HG02852 (cell line): ENCODE results near the gene GAB2.
"Not testable (repeated sequence)": the region's sequence is repeated elsewhere in the genome, so short reads cannot be mapped to it uniquely, and the experiment has no call there.

ENCODE experiments used
- ATAC-seq: cut with Tn5 transposase; IDR thresholded peaks from one replicate; pipeline ENCODE4 v1.9.1; 2021; ENCODE audit warnings: mild to moderate bottlenecking, moderate library complexity; ENCODE audit not compliant: unreplicated experiment

GAB2 gene

DNA sequence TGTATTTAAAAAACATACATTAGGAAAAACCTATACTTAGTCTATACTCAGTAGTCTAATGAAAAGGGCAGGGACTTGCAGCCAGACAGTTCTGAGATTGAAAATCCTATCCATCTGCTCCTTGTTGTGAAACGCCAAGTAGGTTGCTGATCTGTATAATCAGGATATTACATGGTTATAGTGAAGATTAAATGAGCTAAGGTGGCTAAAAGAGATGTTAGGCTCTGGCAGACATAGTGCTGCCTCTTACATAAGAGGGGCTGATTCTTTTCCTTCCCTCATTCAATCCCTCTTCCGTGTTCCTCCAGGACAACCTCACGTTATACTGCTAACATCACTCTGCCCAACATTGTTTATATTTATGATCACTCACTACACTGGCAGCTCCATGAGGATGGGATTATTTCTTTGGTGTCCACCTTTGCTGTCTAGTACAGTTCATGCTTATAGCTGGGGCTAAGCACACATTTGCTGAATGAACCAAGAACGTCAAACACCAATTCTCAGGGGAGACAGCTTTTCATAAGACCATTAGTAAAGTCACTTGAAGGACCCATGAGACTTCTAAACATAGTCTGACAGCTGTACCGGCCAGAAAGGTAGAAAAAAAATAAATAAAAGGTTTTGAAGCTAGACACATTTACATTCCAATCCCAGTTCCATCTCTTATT, 46.3 kb downstream of the GAB2 start:
- no peak for ATAC-seq

DNA sequence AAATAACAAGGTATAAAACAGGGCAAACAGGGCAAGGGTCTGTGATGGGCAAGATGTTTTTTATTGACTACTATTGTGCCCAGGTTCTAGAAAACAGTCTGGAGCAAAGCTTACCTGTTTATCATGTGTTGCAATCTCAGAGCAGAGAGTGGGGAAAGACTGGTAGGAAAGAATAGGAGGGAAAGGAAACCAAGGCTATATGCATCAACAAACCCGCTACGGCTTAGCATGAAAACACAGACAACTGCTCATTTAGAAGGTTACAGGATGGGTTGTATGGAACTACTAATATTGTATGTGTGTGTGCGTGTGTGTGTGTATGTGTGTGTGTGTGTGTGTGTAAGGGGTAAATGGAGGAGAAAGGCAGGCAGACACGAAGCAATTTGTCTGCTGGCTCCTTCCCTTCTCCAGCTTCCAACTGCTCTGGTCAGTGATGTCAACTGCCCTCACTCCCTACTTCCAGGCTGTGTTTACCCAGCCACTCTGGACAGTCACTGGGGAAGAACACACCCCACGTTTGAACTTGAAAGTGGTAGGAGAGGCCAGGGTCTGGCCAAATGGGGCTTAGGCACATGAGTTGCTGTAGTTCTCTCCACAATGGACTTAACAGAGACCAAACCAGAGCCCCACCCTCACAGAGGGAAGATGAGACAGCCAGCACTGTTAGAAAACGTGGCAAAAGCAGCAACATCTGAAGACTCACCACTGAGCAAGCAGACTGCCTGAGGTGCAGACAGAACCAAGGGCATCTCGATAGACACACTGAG, 47.0 kb downstream of the GAB2 start:
- ATAC-seq = no peak

DNA sequence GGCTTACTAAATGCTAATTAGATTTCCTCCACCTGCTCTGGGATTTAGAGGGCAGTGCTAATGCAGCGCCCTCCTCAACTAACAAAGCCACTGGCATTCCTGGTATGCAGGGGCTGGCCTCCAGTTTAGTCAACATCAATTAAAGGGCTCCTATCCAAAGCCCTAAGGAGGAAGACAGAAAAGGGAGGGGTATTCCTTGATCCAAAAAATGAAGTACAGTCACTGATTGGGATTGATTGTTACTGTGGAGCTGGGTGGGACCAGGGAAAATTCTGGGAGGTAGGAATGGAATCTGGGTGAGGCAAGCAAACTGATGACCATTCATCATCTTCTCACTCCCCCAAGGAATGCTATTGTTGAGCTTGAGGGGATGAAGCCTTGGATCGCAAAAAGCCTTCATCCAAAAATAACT, 52.2 kb downstream of the GAB2 start:
- ATAC-seq = no peak

DNA sequence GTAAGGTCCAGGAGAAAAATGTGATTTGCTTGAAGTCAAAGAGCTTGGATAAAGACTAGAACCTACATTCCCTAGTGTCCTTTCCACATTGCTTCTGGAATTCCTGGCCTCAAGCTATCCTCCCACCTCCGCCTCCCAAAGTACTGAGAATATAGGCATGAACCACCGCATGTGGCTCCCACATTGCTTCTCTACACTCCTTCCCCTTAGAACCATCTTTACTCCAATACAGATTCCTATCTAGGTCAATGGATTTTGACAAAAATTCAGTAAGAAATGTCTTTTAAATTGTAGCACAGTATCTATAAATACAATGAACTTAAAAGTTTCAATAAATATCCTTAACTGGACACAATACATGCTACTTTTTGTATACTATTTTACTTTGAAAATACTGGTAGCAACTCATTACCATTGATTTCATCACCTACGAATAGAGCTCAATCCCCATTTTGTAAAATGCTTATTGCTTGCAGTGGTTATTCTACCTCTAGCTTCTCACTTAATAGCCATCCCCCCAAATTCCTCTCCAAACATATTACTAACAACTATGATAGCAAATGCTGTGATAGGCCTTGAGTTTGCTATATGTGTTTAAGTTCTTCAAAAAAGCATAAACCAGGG, 53.4 kb downstream of the GAB2 start:
- no peak for ATAC-seq

DNA sequence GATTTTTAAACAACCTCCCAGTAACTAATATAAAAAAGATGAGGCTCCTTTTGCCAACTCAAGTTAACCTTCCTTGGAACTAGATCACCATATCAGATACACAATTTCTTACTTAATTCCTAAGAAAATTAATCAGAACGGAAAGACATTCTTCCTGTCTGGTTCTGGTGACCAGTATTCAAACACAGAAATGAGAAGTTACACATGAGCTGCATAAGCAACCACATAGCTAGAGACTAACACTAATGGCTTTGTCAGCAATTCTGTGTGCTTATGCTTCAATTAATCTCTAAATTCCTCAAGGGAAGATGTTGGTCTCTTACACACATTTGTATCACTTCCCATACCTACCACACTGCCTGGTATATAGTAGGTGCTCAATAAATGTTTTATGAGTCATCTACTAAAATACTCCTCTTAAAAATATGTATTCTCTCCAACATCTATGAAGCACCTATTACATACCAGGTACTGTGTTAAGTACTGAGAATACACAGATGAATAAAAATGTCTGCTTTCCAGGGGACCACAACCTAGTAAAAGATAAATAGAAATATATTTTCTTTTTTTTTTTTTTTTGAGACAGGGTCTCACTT, 54.5 kb downstream of the GAB2 start:
- ATAC-seq = no peak

DNA sequence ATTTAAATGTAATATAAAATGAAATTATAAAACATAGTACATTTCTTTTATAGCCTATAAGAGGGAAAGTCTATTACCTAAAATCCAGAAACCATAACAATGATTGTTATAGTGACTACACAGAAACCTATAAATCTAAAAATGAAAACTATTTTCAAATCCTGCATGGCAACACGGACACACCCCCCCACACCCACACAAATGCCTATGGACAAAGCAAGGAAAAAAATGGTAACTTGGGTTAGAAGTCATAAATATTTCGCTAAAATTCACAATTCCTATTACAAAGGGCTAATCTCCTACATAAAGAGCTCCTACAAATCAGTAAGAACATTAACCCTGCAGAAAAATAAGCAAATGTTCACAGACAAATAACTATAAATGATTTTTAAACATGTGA, 56.4 kb downstream of the GAB2 start:
- ATAC-seq = no peak

DNA sequence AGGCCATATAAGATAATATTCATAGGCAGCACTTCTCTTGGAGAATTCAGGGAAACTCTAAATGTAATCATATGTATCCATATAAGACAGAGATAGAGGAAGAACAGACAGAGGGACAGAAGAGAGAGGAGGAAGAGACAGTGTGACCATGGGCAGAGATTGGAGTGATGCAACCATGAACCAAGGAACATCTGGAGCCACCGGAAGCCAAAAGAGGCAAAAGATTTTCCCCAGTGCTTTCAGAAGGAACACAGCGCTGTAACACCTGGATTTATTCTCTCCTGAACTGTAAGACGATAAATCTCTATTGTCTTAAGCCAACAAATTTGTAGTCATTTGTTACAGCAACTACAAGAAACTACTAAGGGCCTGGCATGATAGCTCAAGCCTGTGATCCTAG, 57.7 kb downstream of the GAB2 start:
- ATAC-seq = no peak

DNA sequence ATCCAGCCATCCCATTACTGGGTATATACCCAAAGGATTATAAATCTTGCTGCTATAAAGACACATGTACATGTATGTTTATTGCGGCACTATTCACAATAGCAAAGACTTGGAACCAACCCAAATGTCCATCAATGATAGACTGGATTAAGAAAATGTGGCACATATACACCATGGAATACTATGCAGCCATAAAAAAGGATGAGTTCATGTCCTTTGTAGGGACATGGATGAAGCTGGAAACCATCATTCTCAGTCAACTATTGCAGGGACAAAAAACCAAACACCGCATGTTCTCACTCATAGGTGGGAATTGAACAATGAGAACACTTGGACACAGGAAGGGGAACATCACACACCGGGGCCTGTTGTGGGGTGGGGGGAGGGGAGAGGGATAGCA, 59.7 kb downstream of the GAB2 start:
- not testable (repeated sequence) for ATAC-seq

DNA sequence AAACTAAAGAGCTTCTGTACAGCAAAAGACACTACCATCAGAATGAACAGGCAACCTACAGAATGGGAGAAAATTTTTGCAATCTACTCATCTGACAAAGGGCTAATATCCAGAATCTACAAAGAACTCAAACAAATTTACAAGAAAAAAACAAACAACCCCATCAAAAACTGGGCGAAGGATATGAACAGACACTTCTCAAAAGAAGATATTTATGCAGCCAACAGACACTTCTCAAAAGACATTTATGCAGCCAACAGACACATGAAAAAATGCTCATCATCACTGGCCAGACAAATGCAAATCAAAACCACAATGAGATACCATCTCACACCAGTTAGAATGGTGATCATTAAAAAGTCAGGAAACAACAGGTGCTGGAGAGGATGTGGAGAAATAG, 60.2 kb downstream of the GAB2 start:
- ATAC-seq = not testable (repeated sequence)

DNA sequence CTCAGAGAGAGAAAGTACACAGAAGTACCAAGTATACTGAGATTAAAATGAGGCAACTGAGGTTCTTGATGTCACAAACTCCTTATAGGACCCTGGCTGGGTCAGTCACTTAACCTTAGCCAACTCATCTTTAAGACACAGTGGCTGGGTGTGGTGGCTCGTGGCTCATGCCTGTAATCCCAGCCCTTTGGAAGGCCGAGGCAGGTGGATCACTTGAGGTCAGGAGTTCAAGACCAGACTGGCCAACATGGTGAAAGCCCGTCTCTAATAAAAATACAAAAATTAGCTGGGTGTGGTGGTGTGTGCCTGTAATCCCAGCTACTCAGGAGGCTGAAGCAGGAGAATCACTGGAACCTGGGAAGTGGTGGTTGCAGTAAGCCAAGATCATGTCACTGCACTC, 61.9 kb downstream of the GAB2 start:
- not testable (repeated sequence) for ATAC-seq

DNA sequence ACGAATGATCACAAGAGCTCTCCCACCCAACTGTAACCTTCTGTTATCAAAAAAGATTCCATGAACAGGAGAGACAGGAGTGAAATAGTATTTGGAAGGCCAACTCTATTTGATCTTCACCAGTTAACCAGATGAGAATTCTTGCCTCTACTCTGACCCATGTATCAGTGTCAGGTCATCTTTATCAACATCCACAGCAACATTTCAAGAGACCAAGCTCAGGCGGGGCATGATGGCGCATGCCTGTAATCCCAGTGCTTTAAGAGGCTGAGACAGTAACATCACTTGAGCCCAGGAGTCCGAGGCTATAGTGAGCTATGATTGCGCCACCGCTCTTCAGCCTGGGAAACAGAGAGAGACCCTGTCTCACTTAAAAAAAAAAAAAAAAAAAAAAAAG, 62.3 kb downstream of the GAB2 start:
- ATAC-seq = no peak

DNA sequence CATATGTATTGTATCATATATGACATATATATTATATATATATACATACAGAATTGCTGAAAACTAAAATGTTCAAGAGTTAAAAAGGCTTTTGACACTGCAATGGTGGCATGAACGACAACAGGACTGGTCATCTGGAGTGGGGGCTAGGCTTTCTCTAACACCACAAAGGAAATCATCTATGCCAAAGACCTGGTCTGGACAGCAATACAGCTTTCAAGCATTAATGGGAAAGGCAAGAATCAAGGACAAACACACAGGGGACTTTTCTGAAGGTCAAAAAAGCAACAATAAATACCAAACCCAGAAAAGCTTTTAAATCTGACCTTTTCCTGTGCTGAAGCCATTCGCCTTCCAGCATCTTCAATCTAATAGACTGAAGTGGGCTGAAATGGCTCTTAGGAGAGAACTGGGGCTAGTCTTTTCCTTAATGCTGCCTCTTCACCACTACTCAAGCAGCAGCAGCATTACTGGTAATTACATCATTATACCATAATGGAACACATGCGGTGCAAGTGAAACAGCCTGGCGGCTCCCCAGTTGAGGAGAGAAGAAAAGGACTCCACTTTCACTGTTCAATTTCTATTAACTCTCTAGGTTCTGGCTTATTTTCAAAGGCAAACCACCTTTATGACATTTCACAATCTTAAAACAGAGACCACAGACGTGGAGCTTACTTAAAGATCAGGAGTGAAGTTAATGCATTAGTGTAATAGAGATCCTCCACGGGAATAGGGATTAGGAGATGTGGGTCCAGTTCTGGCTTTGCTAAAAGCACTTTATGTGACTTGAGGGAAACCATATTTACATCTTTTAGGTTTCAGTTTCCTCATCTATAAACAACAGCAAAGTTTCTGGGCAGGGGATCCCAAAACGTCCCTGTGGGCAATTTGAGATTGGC, 63.0 kb downstream of the GAB2 start:
- ATAC-seq = no peak

DNA sequence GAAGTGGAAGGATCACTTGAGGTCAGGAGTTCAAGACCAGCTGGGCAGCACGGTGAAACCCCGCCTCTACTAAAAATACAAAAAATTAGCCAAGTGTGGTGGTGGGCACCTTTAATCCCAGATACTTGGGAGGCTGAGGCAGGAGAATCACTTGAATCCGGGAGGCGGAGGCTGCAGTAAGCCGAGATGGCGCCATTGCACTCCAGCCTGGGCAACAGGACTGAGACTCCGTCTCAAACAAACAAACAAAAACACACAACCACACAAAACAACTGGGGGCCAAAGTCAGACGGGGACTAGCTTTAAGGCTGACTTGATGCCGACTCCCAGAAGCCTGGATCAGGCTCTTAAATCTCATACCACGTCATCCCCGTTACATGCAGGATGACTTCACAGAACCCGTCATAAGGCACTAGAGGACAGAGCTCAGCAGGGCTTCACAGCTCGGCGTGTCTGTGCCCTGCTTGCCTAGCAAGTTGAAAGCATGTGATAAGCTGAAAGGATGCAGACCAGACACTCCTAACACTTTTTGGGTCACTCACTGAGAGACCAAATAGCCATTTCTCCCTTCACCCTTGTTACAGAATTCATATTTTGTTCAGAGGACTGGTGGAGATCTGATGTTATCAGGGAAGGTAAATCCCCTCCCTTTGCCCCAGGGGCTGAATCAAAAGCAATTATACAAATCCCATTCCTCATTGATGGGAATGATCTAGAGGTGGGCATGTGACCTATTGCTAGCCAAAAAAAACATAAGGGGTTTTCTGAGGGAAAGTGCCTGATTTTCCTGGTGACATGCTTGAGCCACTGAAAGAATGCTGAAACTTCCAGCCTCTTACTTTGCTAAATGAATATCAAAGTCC, 65.4 kb downstream of the GAB2 start:
- ATAC-seq = no peak

DNA sequence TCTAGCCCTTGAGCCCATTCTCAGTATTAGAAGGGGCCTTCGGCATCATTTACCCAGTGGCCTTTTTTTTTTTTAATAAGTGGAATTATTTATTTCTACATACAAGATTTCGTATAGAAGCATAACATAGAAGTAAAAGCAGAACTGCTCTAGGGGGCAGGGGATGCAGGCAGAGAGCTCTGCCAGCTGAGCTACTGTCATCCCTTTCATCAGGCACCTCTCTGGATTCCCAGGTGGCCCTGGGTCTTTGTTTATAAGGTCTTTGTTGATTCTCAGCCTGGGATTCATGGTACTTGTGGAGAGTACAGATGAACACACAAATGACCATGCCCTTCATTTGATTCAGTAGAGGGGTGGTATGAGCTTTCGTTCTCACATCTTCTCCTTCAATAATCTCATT, 66.4 kb downstream of the GAB2 start:
- ATAC-seq = no peak

DNA sequence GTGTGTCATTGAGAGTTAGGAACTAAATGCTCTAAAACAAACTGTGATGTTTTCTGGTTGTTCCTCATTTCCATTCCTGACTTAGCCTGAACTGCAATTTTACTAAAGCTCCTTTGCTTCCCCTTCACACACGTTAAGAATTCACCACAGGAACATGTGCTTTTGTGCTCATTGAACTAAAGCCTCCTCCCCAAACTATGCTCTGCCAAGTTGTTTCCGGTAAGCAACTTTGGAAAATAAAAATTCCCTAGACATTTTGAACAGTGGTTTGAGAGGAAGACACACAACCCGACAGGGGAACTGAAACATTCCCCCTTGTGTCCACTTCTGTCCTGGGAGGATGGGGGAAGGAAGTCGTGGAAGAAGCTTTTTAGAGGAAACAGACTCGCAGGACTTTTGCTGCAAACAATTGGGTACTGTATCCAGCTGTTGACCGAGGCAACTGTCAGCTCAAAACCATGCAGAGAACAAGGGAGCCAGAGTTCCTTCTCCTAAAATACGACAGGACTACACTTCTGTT, 66.9 kb downstream of the GAB2 start:
- ATAC-seq = no peak

DNA sequence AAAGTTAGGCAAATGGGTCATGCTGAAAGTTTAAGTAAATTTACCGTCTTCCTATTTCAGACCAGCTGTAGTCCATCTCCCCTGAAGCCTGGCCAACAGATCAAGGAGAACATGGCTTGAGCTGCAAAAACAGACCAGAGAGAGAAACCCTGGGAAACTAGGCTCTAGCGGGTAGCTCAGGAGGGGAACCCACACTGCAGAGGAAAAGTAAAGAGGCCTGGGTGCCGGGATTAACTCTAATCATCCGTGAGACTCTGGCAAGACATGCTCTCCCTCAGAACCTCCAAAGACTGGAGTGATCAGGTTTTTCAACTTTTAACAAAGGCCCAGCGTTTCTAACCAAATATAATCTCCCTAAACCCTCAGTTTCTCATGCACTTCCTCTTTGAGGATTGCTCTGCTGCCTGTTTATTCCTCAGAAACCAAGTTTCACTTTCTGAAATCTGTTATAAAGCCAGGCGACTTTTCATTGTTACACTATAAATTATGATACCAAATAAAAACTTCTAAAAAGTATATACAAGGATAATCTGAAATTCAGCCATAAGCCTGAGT, 67.5 kb downstream of the GAB2 start:
- ATAC-seq = no peak

DNA sequence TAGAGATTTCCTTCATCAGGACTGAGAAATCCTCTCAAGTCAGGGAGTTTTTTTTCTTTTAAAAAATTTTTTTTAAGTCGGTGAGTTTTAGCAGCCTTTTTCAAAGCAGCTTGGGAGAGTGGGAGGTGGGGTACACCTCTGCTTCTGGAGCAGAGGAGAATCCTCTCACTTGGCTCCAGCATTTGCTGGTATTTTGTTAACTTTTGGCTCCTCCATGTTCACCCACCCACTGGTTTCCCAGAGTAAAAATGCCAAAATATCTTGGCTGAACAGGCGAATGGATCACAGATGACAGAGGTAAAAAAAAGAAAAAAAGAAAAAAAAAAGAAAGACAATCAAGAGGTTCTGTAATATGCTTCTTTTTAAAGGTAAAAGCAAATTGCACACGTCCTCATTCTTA, 68.0 kb downstream of the GAB2 start:
- no peak for ATAC-seq

DNA sequence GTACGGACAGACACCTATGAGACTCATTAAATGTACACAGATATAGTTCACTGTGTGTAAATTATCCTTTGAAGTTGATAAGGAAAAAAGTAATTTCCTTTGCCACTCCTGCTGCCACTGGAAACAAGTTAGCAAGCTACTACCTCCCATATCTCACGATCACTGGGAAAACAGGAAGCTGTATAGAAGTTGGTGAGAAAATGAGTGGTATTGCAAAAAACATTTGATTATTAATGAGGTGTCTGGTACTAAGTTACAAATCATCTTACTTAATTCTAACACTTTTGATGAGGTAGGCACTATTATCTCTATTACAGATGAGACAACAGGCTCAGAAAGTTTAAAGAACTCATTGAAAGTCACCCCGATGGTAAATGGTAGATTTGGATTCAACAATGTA, 68.5 kb downstream of the GAB2 start:
- ATAC-seq = no peak

DNA sequence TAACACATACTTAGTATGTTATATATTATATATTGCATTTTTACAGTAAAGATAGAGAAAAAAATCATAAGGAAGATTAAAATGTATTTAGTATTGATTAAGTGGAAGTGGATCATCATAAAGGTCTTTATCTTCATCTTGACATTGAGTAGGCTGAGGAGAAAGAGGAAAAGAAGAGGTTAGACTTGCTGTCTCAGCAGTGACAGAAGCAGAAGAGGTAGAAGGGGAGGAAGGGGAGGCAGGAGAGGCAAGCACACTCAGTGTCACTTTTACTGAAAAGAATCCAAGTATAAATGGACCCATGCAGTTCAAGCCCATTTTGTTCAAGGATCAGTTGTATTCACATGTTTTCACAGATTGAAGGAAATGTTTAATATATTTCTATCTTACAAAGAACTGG, 69.7 kb downstream of the GAB2 start:
- no peak for ATAC-seq
